ENCODE measurements around the gene OCA2.
"Not testable (repeated sequence)": the region's sequence is repeated elsewhere in the genome, so short reads cannot be mapped to it uniquely, and the experiment has no call there.

The OCA2 gene

DNA sequence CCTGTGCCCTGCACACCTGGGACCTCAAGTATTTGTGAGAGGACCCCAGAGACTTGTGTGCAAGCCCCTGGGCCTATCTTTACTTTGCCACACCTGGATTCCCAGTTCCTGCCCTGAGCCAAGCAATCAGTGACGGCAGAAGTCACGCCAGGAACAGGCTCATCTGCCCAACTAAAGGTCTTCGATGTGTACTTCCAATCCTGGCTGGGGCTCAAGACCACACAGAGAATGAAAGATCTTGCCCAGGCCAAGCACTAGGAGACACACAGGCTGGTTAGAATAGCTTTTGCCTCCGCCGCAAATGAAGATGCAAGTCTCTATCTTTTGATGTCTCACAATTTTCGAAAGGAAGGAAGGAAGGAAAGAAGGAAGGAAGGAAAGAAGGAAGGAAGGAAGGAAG is 228.8 kb downstream of the OCA2 start:
- DNase-seq (ENCODE audit: low read depth), result no peak

DNA sequence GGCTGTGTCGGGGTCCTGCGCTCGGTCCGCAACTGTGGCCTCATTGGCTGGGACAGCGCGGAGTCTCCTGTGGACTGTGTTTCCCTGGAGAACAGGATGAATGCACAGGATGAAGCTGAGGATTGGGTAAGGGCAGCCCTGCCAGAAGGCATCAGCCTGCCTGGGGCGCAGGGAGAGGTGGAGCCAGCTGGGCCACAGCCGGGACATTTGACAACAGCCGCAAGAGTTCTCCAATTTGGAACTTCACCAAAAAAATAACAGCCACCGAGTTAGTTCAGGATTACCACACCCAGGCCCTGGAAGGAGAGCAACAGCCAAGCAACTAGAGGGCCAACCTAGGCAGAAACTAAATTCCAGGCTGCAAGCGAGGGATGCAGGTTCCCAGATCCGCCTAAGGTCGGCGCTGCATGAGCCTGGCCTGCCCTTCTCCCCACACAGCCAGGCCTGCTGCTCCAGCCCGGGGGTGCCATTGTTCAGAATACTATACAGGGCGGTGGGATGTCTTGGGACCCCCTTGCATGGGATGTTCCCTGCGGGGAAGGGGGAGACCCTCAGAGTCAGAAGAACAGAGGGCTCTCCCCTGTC is 229.3 kb downstream of the OCA2 start:
- no peak for DNase-seq (ENCODE audit: low read depth)

- no peak for DNase-seq (ENCODE audit: low read depth)
These were observed 230.2 kb downstream of the OCA2 start for GRCh38 chr15:27868828-27869404.

GRCh38 chr15:27867861-27868260 is 231.3 kb downstream of the OCA2 start:
- DNase-seq (ENCODE audit: low read depth), result no peak

DNA sequence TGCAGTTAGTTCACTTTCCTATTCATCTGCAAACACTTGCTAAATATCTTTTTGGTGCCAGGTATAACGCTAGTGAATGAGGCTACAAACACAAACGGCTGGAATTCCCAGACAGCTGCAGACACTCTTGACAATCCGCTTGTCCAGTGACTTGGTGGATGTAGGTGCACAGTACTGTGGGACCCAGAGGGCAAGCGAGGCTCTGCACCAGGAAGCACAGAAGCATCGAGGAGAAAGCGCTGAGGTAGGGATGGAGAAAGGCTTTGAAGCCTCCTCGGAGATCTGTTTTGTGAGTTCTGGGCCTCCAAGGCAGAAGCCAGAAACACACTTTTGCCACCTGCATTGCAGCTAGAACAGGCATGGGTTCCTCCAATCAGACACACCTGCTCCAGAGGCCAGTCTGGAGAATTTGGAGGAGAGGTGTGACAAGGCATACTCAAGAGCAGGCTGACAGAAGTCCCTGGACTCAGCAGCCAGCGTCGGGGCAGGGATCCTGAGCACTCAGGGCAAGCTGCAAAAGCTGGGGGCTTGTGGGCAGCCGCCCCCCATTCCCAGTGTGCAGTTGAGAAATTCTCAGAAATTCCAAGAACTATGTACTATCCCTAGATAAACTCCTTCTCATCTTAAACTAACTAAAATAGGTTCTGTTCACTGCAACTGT is 232.5 kb downstream of the OCA2 start:
- no peak for DNase-seq (ENCODE audit: low read depth)

DNA sequence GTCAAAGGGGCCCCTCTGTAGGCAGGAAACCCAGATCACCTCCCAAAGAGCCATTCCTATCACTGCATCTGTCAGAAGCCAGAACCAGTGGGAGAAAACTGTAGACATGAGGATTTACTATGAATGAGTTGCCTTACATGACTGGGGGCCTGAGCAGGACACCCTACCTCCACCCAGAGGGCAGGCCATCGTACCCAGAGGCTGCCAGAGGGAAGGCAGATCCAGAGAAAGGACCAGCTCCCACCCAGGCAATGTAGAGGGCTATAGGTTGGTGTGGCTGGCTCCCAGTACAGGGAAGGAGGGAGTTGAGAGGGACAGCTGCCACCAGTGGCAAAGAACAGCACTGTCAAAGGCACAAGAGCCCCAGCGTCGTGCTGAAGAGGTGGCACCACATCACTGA is 233.2 kb downstream of the OCA2 start:
- DNase-seq (ENCODE audit: low read depth), result no peak

- DNase-seq (ENCODE audit: low read depth), result no peak
These were observed 233.7 kb downstream of the OCA2 start for GRCh38 chr15:27865323-27865922.

DNA sequence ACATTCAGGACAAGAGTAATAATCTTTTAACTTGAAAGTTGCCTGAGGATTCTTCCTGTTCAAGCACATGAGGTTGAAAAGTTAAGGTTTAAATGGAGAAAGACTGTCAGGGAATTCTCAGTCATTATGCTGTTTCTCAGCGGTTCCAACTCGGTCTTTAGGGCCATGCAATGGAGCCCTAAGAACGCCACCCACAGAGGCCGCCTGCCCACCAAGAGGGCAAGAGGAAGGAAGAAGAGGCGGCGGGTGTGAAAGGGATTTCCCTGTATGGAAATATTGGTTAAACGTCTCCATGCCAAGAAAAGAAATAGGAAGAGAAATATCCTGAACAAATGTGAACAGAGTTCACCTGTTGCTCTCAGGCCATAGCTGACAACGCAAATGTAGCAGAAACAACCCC is 234.4 kb downstream of the OCA2 start:
- no peak for DNase-seq (ENCODE audit: low read depth)

DNA sequence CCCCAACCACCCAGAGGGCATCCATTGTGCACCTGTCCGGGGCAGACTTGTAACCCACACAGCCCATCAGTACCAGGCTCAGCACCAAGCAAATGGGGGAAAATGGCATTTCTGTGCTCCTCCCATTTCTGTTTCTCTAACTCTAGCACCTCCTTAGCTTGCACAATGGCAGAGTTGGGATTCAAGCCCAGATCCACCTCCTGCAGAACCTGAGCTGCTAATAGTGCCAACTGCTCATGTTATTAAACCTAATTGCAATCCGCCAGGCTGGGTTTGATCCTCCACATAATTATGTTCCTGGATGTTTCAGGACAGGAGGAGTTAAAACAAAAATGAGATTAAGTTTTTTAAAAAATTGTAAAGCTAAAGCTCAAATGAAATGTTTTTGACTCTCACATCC is 235.0 kb downstream of the OCA2 start:
- no peak for DNase-seq (ENCODE audit: low read depth)

DNA sequence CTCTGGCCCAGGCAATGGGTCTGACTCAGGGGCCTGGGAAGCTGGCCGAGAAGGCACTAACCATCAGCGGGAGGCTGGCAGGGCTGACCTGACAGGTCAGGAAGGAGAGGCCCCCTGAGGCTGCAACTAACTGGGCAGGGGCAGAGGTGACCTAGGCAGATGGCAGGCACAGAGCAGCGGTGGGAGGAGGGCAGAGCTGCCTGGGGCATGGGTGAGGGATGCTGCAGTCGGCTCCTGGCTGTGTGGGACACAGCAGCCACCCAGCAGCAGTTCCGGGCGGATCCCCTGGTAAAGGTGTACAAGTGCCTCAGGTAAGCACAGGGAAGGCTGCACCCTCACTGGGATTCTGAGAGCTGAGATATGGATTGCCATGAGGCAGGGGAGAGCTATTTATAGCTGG is 236.1 kb downstream of the OCA2 start:
- DNase-seq (ENCODE audit: low read depth), result no peak

- no peak for DNase-seq (ENCODE audit: low read depth)
These were observed 237.9 kb downstream of the OCA2 start for GRCh38 chr15:27861171-27861570.

DNA sequence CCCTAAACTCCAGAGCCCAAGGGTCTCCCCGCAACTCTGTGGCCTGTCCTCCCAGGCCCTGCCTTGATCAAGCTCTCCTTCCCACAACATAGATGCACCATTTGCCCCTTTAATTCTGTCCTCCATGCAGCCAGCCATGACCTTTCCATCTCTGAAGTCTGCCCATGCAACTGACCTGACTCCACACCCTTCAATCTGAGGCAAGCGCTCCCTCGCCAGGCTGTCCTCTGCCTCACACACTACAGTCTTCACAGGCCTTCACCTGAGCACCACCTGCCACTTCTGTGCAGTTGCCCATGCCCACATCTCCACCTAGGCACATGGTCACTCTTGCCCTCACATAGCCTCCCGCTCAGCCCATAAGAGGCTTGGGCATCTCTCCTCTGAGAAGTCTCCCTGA is 244.0 kb downstream of the OCA2 start:
- no peak for DNase-seq (ENCODE audit: low read depth)

- no peak for DNase-seq (ENCODE audit: low read depth)
These were observed 244.5 kb downstream of the OCA2 start for GRCh38 chr15:27854601-27855000.

DNA sequence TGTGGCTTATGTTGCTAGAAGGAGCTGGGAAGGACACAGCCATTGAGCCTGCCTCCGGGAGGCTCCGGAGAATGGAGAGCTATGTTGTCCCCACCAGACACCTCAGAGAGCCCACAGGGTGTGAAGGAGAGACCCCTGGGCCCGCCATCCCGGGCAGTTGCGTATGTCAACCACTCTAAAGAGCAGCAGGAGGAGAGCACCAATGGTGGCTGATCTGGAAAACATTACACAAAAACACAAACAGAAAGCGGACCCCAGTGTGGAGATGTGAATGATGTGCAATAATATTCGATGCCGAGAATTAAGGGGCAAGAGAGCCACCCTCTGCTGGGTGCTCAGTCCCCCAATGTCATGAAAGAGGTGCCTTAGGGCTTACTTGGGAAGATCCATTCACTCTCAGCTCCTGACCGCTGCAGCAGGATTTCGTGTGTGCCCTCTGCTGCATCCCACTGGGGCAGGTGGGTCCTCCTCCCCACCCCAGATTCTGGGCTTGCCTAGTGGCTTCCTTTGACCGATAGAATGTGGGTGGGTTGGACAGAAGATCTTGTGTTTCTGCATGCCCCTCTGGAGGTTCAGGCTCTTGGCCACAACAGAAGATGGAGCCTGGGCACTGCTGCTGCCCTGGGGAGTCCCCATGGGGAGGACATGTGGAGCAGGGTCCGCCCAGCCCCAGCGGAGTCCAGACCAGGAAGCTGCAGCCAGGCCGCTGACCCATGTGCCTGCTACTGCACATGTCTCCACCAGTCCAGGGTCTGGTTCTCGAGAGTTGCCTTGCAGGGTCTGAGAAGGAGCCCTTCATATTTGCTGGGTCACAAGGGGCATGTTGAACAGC is 245.3 kb downstream of the OCA2 start:
- DNase-seq (ENCODE audit: low read depth), result no peak

GRCh38 chr15:27851858-27852210 is 247.3 kb downstream of the OCA2 start:
- no peak for DNase-seq (ENCODE audit: low read depth)

- DNase-seq (ENCODE audit: low read depth), result no peak
These were observed 247.9 kb downstream of the OCA2 start for GRCh38 chr15:27850981-27851857.

DNA sequence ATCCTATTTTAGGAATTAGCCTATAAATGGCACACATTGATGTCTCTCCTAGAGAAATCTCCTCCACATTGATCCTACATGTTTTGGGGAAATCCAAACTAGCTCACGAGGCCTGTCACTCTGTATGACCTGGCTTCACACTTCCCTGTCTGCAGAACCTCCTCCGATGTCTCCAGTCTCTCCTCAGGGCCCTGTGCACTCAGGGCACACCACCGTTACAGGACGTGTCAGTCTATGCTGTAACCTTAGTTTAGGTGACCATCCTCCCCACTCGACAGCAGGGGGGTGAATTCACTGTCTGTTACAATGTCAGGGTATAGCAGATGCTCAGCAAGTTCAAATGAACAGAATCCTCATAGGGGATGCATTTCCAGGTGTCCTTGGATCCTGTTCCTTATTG is 249.1 kb downstream of the OCA2 start:
- no peak for DNase-seq (ENCODE audit: low read depth)

- not testable (repeated sequence) for DNase-seq (ENCODE audit: low read depth)
These were observed 250.2 kb downstream of the OCA2 start for GRCh38 chr15:27848936-27849335.

DNA sequence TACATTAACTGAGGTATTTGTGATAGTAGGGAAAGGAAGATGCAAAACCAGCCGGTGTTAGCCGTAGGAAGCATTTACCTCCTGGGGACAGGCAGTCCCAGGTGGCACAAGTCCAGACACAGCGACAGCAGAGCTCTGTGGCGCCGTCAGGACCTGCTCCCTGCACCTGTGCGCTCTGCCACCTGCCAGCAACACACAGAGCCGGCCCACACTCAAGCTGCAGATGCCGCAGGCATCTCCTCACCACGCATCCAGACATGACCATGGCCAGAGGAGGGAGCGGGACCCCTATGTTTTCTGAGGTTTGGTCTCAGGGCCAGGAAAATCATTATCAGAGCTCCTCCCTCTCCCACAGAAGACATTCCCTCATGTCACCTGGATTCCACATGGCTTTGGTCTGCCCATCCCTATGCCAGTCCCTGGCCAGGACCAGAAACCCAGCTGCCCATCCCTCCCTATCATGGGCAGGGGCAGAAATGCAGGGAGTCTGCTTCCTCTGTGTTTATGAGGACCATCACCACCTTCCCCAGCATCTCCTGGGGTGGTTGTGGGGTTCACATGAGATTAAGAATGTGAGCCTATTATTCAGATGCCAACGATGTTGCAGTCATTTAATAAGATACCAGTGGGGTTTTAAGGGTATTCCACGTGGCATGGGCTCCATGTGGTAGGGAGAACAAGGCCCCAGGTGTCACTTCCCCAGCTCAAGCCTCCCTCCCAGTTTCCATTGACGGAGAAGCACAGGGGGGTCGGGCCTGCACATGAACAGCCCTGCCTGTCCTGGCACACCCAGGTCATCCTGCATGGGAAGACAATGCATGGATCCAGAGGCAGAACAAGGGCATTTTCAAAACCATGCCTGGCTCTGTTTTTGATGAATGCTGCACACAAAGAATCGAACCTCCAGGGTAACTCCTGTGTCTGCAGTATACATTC is 251.1 kb downstream of the OCA2 start:
- DNase-seq (ENCODE audit: low read depth), result no peak

DNA sequence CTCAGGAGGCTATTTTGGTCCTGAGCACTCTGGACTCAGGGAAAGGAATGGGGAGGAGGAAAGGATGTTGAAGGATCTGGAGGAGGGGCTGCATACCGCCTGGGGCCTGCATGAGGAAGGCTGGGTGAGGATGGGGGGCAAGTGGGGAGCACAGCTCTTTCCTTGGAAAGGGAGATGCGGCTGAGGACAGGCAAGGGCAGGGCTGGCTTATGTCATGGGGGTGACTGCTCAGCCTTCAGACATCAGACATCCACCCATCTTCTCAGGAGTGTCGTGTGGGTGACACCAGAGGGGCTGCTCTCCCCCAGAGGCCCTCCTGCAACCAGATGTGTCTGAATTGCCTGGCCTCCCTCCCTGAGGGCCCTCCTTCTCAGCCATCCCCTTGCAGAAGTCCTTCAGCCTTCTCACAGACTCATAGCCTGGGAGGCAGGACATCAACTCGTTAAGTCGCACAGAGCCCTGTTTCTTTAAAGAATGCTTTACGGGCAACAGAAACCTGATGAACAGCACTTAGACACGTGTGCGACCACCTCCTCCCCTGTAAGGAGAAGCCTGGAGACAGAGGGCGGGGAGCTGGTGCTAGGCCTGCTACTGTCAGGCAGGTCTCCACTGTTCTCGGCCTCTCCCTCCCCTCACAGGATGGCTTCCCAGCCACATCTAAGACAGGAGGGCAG is 252.3 kb downstream of the OCA2 start:
- no peak for DNase-seq (ENCODE audit: low read depth)

Data from EH (cell line).